ENCODE measurements around the gene PLCXD3.

PLCXD3 gene

DNA sequence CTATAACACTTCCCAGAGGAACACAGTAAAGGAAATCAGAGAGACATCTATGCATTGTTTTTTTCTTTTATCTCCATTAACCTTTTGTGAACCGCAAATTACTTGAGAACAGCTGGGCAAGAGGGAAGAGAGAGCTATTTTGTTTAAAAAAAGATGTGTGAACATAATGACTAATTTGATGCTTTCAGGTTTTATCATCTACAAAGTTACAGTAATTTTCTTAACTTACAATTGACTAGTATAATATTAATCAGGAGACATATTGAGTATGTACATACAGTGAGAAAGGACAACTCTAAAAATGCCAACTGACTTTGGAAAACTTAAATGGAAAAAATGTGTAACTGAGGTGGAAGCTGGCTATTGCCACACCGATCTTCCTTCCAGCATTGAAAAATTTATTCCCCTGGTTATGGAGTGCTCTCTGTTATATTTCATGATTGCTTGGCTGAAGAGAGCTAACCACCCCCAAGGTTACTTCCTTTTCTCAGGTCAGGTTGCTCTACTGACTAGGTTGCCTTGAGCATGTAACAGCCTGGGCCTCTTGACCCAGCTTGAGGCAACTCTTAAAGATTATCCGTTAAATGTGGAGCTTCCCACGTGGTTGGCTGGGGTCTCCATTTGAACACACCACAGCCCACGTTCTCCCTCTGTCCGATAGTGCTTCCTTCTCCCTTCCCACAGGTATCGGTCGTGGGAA lies 234.4 kb downstream of the PLCXD3 start:
- Histone ChIP-seq H3K9ac (ENCODE audit: low read length) (no peak overlapping the region), H3K9me3 (ENCODE audit: control insufficient read depth, low read depth, low read length) (no peaks in the 10 kb centered on the region), H3K36me3 (ENCODE audit: control insufficient read depth, low read depth, low read length) (no peaks in the 10 kb centered on the region), H3K4me3 (ENCODE audit: low read length) (no peak overlapping the region), H3K27me3 (ENCODE audit: control insufficient read depth, insufficient read depth, low read length) (no peaks in the 10 kb centered on the region), H3K27ac (ENCODE audit: low read length) (no peak overlapping the region), H3K4me1 (ENCODE audit: control insufficient read depth, low read depth, low read length) (no peaks in the 10 kb centered on the region)

DNA sequence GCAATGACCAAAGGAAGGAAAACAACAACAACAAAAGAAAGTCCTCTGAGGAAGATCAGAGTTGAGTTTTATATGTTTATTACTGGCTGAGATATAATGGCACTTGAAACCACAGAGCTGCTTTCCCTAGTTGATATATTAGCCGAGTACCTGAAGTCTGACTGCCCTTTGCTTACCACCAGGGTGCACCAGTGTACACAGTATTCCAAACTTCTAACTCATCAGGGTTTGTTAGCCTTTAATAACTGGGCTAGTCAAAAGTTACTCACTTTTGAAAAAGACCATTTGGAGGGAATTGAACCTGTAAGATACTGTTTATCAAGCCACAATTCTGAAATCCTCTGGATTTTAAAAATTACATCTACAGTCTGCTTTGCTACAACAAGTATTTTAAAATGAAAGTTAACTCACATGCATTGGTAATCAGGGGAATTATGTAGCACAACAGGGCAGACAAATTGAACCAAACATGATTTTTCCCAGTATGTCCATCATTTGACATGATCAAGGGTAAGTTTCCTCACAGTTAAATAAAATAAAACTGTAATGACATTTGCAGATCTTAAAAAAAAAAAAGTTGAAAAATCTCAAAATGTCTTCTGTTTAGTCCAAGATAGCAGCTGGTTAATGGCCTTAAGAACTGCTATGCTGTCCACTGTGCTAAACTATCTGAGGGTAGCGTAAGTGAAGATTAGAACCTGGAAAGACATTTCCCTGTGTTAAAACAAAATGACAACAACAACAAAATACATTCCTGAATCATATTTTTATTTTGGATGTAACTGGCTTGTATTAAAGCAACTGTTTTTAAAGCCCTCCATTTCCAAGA lies 239.8 kb downstream of the PLCXD3 start:
- Histone ChIP-seq H3K9me3 (ENCODE audit: control insufficient read depth, low read depth, low read length) (no peaks in the 10 kb centered on the region), H3K9ac (ENCODE audit: low read length) (no peak overlapping the region), H3K4me3 (ENCODE audit: low read length) (no peak overlapping the region), H3K36me3 (ENCODE audit: control insufficient read depth, low read depth, low read length) (no peaks in the 10 kb centered on the region), H3K27ac (ENCODE audit: low read length) (no peak overlapping the region), H3K27me3 (ENCODE audit: control insufficient read depth, insufficient read depth, low read length) (no peaks in the 10 kb centered on the region), H3K4me1 (ENCODE audit: control insufficient read depth, low read depth, low read length) (no peaks in the 10 kb centered on the region)

DNA sequence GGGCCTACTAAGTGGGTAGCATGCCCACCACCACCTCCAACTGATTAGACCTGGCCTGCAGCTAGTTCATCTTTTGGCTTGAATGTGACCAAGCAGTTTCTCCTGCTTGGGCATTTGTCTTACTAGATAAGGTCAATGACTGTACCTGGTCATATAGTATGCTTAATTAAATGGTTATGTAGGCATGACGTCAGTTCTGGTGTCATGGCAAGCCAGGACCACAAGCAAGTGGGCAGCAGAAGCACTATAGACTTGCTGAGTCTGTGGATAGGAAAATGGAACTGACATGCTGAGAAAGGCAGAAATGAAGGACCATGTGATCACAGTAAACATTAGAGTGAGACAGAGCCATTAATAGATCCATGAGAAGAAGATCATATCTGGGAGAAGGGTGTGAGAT lies 241.5 kb downstream of the PLCXD3 start:
- H3K9me3 ChIP-seq (ENCODE audit: control insufficient read depth, low read depth, low read length): no peaks in the 10 kb centered on the region
- H3K27me3 ChIP-seq (ENCODE audit: control insufficient read depth, insufficient read depth, low read length): no peaks in the 10 kb centered on the region
- H3K27ac ChIP-seq (ENCODE audit: low read length): no peak overlapping the region
- H3K4me3 ChIP-seq (ENCODE audit: low read length): no peak overlapping the region
- H3K36me3 ChIP-seq (ENCODE audit: control insufficient read depth, low read depth, low read length): no peaks in the 10 kb centered on the region
- H3K9ac ChIP-seq (ENCODE audit: low read length): no peak overlapping the region
- H3K4me1 ChIP-seq (ENCODE audit: control insufficient read depth, low read depth, low read length): no peaks in the 10 kb centered on the region

DNA sequence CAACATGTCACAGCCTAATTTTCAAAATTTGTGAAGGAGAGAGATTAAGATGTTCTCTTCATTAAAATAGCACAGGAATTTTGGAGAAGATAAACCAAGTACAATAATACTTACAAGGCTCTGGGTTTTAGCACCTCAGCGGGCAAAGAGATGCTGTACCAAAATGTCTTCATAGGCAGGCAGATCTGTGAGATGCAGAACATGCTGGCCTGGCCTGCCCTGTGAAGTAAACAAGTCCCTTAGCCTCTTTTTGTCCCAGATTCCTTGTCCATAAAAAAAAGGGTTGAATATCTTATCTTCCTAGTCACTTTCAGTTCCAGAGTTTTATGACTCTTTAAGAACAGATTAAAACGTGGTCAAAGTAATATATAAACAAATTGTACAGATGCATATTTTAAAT lies 244.0 kb downstream of the PLCXD3 start:
- no peak overlapping the region for H3K27ac ChIP-seq (ENCODE audit: low read length)
- no peak overlapping the region for H3K9ac ChIP-seq (ENCODE audit: low read length)
- no peaks in the 10 kb centered on the region for H3K9me3 ChIP-seq (ENCODE audit: control insufficient read depth, low read depth, low read length)
- H3K4me1 ChIP-seq (ENCODE audit: control insufficient read depth, low read depth, low read length): peaks cover 5% of the 10 kb centered on the region
- no peaks in the 10 kb centered on the region for H3K27me3 ChIP-seq (ENCODE audit: control insufficient read depth, insufficient read depth, low read length)
- H3K36me3 ChIP-seq (ENCODE audit: control insufficient read depth, low read depth, low read length): no peaks in the 10 kb centered on the region
- no peak overlapping the region for H3K4me3 ChIP-seq (ENCODE audit: low read length)

DNA sequence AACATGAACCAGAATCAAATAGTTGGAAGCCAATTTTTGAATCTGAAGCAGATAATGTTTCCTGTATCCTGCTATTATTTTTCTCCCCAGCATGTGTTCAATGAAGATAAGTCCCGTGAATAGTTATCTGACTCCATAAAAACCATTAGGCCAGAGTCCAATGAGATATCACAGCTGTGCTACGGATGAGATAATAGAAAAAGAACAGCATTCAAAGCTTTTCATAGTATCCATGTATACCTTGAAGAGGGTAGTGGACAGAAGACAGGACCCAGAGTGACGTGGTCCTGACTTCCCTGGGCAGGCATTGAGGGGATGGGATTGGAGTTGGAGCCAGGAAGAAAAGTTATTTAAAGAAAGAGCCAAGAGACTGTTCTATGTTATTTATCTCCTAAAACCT lies 246.4 kb downstream of the PLCXD3 start:
- Histone ChIP-seq H3K36me3 (ENCODE audit: control insufficient read depth, low read depth, low read length) (no peaks in the 10 kb centered on the region), H3K4me3 (ENCODE audit: low read length) (no peak overlapping the region), H3K4me1 (ENCODE audit: control insufficient read depth, low read depth, low read length) (peaks cover 5% of the 10 kb centered on the region), H3K27me3 (ENCODE audit: control insufficient read depth, insufficient read depth, low read length) (no peaks in the 10 kb centered on the region), H3K9ac (ENCODE audit: low read length) (no peak overlapping the region), H3K9me3 (ENCODE audit: control insufficient read depth, low read depth, low read length) (no peaks in the 10 kb centered on the region), H3K27ac (ENCODE audit: low read length) (no peak overlapping the region)

DNA sequence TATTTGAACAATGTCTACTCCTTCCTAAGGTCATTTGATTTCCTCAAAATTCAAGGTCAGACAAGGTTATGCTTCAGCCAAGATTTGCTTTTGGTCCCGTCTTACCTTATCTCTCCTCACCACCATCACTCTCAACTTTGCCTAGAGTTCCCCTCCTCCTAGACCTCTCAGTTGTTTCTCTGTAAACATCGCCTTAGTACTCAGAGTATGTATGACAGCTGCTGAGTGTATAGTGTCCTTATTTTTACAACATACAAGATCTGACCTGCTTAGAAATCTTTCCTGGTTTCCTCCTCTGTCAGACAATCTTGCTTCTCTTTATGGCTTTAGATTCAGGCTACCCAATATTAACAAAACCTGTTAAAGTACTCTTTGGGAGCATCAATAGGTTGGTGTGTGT lies 247.1 kb downstream of the PLCXD3 start:
- Histone ChIP-seq H3K27me3 (ENCODE audit: control insufficient read depth, insufficient read depth, low read length) (no peaks in the 10 kb centered on the region), H3K4me1 (ENCODE audit: control insufficient read depth, low read depth, low read length) (peaks cover 5% of the 10 kb centered on the region), H3K36me3 (ENCODE audit: control insufficient read depth, low read depth, low read length) (no peaks in the 10 kb centered on the region), H3K4me3 (ENCODE audit: low read length) (no peak overlapping the region), H3K27ac (ENCODE audit: low read length) (no peak overlapping the region), H3K9ac (ENCODE audit: low read length) (no peak overlapping the region), H3K9me3 (ENCODE audit: control insufficient read depth, low read depth, low read length) (no peaks in the 10 kb centered on the region)

Data from iPS-18a (cell line).